Ovary (tissue), 3 donors: ENCODE results near the gene FADD.

Source experiments
- CTCF ChIP-seq, 3 donors: fragments of 450-650 bp in 2 of 3; fragments of 200-600 bp in 1 of 3; IDR thresholded peaks; one replicate each; pipeline versions ENCODE4 v1.5.1 to v1.8.0; 2016 to 2022; ENCODE audit warnings: antibody characterized with exemption in 3 of 3, mild to moderate bottlenecking in 1 of 3
- POLR2A ChIP-seq: fragments of 450-650 bp; IDR thresholded peaks from one replicate; pipeline ENCODE4 v1.6.1; 2017; ENCODE audit warnings: antibody characterized with exemption, mild to moderate bottlenecking, moderate library complexity
- donor health status: DM: no; HTN: no; CAD: no.

DNA sequence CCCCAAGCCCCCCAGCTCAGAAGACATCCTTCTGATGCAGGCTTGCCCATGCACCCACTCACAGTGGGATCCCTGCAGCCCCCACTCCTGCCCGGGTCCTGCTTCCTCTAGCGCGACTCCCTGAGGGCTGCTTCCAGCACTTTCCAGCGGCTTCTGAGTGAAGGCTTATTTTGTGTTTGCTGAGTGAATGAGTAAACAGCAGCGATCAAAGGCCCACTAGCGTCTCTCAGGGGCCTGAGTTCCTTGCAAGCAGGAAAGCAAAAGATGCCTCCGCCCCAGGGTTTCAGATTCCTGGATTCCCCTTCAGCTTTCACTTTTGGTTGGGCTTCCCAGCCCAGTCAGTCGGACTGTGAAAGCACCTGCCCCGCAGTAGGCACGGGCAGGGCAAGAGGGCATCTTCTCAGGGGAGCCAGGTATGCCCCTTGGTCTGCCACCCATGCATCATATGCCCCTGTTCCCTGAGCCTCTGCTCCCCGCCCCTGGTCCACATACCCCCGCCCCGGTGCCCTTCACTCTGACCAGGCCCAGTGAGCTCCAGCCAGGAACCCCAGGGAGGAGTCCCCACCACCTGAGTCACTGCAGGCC is 9.2 kb downstream of the FADD start:
- no peak for TF ChIP-seq CTCF (IDR thresholded peaks at IDR 0.05)
- no peak for TF ChIP-seq POLR2A
